HAP-1 (cell line): ENCODE results near the gene ADPRHL1.

Experiments
- DNase-seq, 2 experiments: peaks; one replicate each; pipeline ENCODE4 v3.0.0-alpha.2; 2016 to 2020; ENCODE audit warnings: low spot score in 2 of 2
- H3K27me3 ChIP-seq: fragments of 250-450 bp; sonication (Bioruptor Pico); 2 replicates; pipeline ENCODE4 v1.5.1; 2020; ENCODE audit warnings: low read depth, mild to moderate bottlenecking, moderate library complexity
- H3K36me3 ChIP-seq: fragments of 250-450 bp; sonication (Bioruptor Pico); replicated peaks from 2 replicates; pipeline ENCODE4 v1.5.1; 2020; ENCODE audit warnings: mild to moderate bottlenecking
- H3K4me1 ChIP-seq: fragments of 250-450 bp; sonication (Bioruptor Pico); 2 replicates; pipeline ENCODE4 v1.5.1; 2020; ENCODE audit warnings: mild to moderate bottlenecking
- H3K4me3 ChIP-seq: fragments of 250-450 bp; sonication (Bioruptor Pico); 2 replicates; pipeline ENCODE4 v1.5.1; 2020; ENCODE audit warnings: mild to moderate bottlenecking, moderate library complexity
- H3K9me3 ChIP-seq: fragments of 250-450 bp; sonication (Bioruptor Pico); 2 replicates; pipeline ENCODE4 v1.5.1; 2020; ENCODE audit warnings: mild to moderate bottlenecking, moderate library complexity
- in situ Hi-C: fragments of 300-500 bp; cut with MboI; formaldehyde crosslinking; loops from 3 replicates; pipeline ENCODE4 v1.14.3; 2020; ENCODE audit warnings: low sequenced_read_pairs, inconsistent platforms, mixed read lengths

The ADPRHL1 gene

GRCh38 chr13:113429608-113429985 is 23.7 kb downstream of the ADPRHL1 start:
- Histone ChIP-seq H3K36me3 (no peaks in the 10 kb centered on the region), H3K9me3 (no peaks in the 10 kb centered on the region), H3K27me3 (no peaks in the 10 kb centered on the region), H3K4me1 (no peaks in the 10 kb centered on the region), H3K4me3 (no peak overlapping the region)
- DNase-seq, result no peak
- in situ Hi-C loops, result no loop called here

DNA sequence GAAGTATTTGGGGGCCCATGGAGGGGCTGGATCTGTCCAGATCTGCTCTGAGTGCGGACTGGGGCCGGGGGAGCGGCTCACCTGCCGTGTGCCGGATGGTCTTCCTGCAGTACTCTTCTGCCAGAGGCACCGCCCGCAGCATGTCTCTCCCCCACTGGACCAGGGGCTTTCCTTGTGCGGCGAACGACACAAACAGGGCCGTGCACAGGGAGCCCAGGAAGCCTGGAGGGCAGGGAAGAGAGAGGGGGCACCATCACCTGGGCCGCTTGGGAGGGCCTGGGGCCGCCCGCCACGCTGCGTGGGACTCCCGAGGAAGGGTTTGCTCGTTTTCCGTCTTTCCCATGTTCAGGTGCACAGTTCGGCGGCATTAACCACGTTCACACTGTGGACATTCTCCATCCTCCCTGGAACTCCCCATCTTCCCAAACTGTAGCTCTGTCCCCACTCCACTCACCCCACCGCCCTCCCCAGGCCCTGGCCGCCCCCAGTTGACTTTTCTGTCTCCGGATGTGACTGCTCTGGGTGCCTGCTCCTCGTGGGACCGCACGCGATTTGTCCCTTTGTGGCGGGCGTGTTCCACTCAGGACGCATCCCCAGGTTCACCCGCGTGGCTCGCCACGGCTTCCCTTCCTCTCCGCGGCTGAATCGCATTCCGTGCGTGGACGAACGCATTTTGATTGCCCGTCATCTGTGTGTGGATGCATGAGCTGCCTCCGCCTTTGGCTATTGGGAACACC is 24.2 kb downstream of the ADPRHL1 start:
- Histone ChIP-seq H3K4me3 (no peak overlapping the region), H3K27me3 (no peaks in the 10 kb centered on the region), H3K36me3 (no peaks in the 10 kb centered on the region), H3K4me1 (no peaks in the 10 kb centered on the region), H3K9me3 (no peaks in the 10 kb centered on the region)
- in situ Hi-C loops, result no loop called here
- DNase-seq, result no peak

DNA sequence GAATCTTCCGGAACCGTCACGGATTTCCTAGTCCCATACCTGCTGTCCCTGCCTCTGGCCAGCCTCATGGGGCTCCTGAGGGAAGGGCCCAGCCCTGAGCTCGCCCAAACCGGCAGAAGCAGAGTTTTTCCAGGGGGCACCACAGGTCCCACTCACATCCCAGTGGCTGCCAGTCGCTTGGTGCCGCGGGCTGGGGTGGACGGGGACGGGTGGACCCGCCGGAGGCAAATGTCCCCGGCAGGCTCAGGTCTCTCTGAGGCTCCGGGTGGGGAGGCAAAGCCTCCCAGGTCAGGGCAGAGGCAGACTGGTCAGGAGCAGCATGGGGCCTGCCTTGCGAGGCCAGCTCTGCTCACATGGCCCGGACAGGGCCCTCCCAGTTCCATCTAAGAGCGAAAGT is 24.8 kb downstream of the ADPRHL1 start:
- DNase-seq, result no peak
- Histone ChIP-seq H3K4me3 (no peak overlapping the region), H3K9me3 (no peaks in the 10 kb centered on the region), H3K27me3 (no peaks in the 10 kb centered on the region), H3K4me1 (no peaks in the 10 kb centered on the region), H3K36me3 (no peaks in the 10 kb centered on the region)
- in situ Hi-C loops, result no loop called here

GRCh38 chr13:113427562-113428468 is 25.5 kb downstream of the ADPRHL1 start:
- Histone ChIP-seq H3K4me3 (no peak overlapping the region), H3K9me3 (no peaks in the 10 kb centered on the region), H3K36me3 (no peaks in the 10 kb centered on the region), H3K27me3 (no peaks in the 10 kb centered on the region), H3K4me1 (no peaks in the 10 kb centered on the region)
- in situ Hi-C loops, result no loop called here
- no peak for DNase-seq

DNA sequence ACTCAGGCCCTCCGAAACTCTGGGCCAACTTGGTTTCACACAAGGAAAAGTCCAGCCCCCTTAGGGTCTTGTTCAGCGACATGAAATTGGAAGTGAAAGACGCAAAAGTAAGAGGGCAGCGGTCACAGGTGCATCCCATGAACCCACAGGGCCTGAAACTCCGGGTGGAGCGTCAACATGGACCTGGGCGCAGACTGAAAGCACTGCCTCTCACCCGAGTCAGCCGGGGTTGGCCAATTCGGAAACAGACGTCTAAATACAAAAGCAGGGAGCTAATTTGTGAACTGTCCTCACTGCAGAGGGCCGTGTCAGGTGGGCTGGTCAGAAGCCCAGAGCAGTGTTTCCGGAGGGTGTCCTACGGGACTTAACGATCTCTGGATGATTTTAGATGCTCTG is 26.7 kb downstream of the ADPRHL1 start:
- H3K9me3 ChIP-seq, result no peaks in the 10 kb centered on the region
- DNase-seq, result no peak
- no peak overlapping the region for H3K4me3 ChIP-seq
- H3K27me3 ChIP-seq, result no peaks in the 10 kb centered on the region
- in situ Hi-C loops, result no loop called here
- no peaks in the 10 kb centered on the region for H3K36me3 ChIP-seq
- no peaks in the 10 kb centered on the region for H3K4me1 ChIP-seq

- Histone ChIP-seq H3K27me3 (no peaks in the 10 kb centered on the region), H3K4me3 (no peak overlapping the region), H3K36me3 (no peaks in the 10 kb centered on the region), H3K4me1 (no peaks in the 10 kb centered on the region), H3K9me3 (no peaks in the 10 kb centered on the region)
- DNase-seq, result no peak
- in situ Hi-C loops, result no loop called here
Measured at GRCh38 chr13:113425941-113426590, 27.2 kb downstream of the ADPRHL1 start.

GRCh38 chr13:113423520-113424163 is 29.6 kb downstream of the ADPRHL1 start:
- Histone ChIP-seq H3K27me3 (no peaks in the 10 kb centered on the region), H3K4me3 (no peak overlapping the region), H3K36me3 (no peaks in the 10 kb centered on the region), H3K4me1 (no peaks in the 10 kb centered on the region), H3K9me3 (no peaks in the 10 kb centered on the region)
- in situ Hi-C loops, result no loop called here
- DNase-seq, result no peak

DNA sequence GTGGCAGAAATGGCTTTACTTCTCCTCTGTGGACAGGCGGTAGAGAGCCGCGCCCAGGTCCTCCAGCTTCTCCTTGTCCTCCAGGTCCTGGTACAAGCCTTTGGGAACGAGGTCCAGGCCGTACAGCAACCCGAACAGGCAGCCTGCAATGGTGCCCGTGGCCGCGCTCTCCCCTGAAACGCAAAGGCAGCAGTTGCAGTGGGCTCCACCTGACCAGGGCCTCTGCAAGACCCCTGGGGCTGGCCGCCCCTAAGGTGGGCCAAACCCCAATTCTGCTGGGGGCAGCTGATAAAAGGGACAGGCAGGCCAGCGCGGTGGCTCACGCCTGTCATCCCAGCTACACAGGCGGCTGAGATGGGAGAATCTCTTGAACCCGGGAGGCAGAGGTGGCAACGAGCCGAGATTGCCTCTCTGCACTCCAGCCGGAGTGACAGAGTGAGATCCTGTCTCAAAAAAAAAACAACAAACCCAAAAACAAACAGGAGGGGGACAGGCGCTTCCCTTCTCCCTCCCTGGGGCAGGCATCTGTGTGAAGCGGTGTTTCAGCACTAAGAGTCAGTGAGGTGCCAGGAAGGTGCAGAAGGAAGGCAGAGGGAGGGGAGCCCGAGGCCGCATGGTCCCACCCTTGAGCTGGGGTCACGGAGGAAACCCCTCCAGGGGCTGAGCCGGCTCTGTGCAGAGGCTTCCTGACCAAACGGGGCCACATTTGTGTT is 30.3 kb downstream of the ADPRHL1 start:
- H3K4me3 ChIP-seq, result no peak overlapping the region
- no peaks in the 10 kb centered on the region for H3K9me3 ChIP-seq
- no peaks in the 10 kb centered on the region for H3K36me3 ChIP-seq
- H3K27me3 ChIP-seq, result no peaks in the 10 kb centered on the region; the same call in 1 of the 2 replicates
- no peaks in the 10 kb centered on the region for H3K4me1 ChIP-seq
- DNase-seq, result no peak
- in situ Hi-C loops, result no loop called here

- no peaks in the 10 kb centered on the region for H3K4me1 ChIP-seq
- in situ Hi-C loops, result no loop called here
- H3K36me3 ChIP-seq, result no peaks in the 10 kb centered on the region
- no peak overlapping the region for H3K4me3 ChIP-seq
- peaks cover 8% of the 10 kb centered on the region for H3K27me3 ChIP-seq
- DNase-seq, result no peak
- no peaks in the 10 kb centered on the region for H3K9me3 ChIP-seq
Measured at GRCh38 chr13:113421673-113422270, 31.5 kb downstream of the ADPRHL1 start.

GRCh38 chr13:113420833-113421600 is 32.3 kb downstream of the ADPRHL1 start:
- no peak overlapping the region for H3K4me3 ChIP-seq
- DNase-seq, result no peak
- in situ Hi-C loops, result no loop called here
- peaks cover 8% of the 10 kb centered on the region for H3K27me3 ChIP-seq
- no peaks in the 10 kb centered on the region for H3K36me3 ChIP-seq
- no peaks in the 10 kb centered on the region for H3K4me1 ChIP-seq
- H3K9me3 ChIP-seq, result no peaks in the 10 kb centered on the region

GRCh38 chr13:113420232-113420631 is 33.1 kb downstream of the ADPRHL1 start:
- H3K4me3 ChIP-seq, result no peak overlapping the region
- peaks cover 8% of the 10 kb centered on the region for H3K27me3 ChIP-seq
- DNase-seq, result no peak
- H3K4me1 ChIP-seq, result no peaks in the 10 kb centered on the region
- H3K9me3 ChIP-seq, result no peaks in the 10 kb centered on the region
- in situ Hi-C loops, result no loop called here
- no peaks in the 10 kb centered on the region for H3K36me3 ChIP-seq

- H3K9me3 ChIP-seq, result no peaks in the 10 kb centered on the region
- no peak overlapping the region for H3K4me3 ChIP-seq
- no peak for DNase-seq
- no peaks in the 10 kb centered on the region for H3K36me3 ChIP-seq
- no peaks in the 10 kb centered on the region for H3K4me1 ChIP-seq
- in situ Hi-C loops, result no loop called here
- H3K27me3 ChIP-seq, result peaks cover 8% of the 10 kb centered on the region
Measured at GRCh38 chr13:113419531-113420193, 33.6 kb downstream of the ADPRHL1 start.
